H9 (cell line): ENCODE measurements around the gene PPP1R12B. TPM values are rescaled to one million over a fixed set of nuclear protein-coding genes. Genes with fewer than 3 reads are reported as not detected.
"Not testable (repeated sequence)": the region's sequence is repeated elsewhere in the genome, so short reads cannot be mapped to it uniquely, and the experiment has no call there.

ENCODE experiments used
- DNase-seq: peaks from one replicate; pipeline ENCODE4 v3.0.0-alpha.2; 2017
- H2AFZ ChIP-seq: one replicate; pipeline ENCODE4 v1.6.1; 2013; ENCODE audit warnings: mild to moderate bottlenecking, low read length, control low read depth, moderate library complexity
- H2AK5ac ChIP-seq: 2 replicates; pipeline ENCODE4 v1.6.1; 2013; ENCODE audit warnings: low read length, control low read depth, mixed read lengths; ENCODE audit not compliant: insufficient read length
- H2BK120ac ChIP-seq: one replicate; pipeline ENCODE4 v1.6.1; 2013; ENCODE audit warnings: low read depth, mild to moderate bottlenecking, low read length, control low read depth, inconsistent platforms; ENCODE audit not compliant: poor library complexity, severe bottlenecking
- H2BK12ac ChIP-seq: 2 replicates; pipeline ENCODE4 v1.6.1; 2013; ENCODE audit warnings: low read length, control low read depth, mixed read lengths, low read depth; ENCODE audit not compliant: insufficient read length
- H2BK15ac ChIP-seq: 2 replicates; pipeline ENCODE4 v1.6.1; 2013; ENCODE audit warnings: low read depth, low read length, control low read depth
- H2BK20ac ChIP-seq: one replicate; pipeline ENCODE4 v1.6.1; 2013; ENCODE audit warnings: low read depth, mild to moderate bottlenecking, low read length, control low read depth, inconsistent platforms; ENCODE audit not compliant: poor library complexity, severe bottlenecking
- H2BK5ac ChIP-seq: 2 replicates; pipeline ENCODE4 v1.6.1; 2013; ENCODE audit warnings: low read length, control low read depth, mixed read lengths; ENCODE audit not compliant: insufficient read length
- H3K14ac ChIP-seq: 2 replicates; pipeline ENCODE4 v1.6.1; 2013; ENCODE audit warnings: low read length, control low read depth; ENCODE audit not compliant: insufficient read depth
- H3K18ac ChIP-seq: 2 replicates; pipeline ENCODE4 v1.6.1; 2013; ENCODE audit warnings: low read depth, mild to moderate bottlenecking, mixed read lengths, low read length, control low read depth; ENCODE audit not compliant: insufficient read length
- H3K23ac ChIP-seq: 2 replicates; pipeline ENCODE4 v1.6.1; 2013; ENCODE audit warnings: low read length, control low read depth, mixed read lengths, low read depth; ENCODE audit not compliant: insufficient read length
- H3K23me2 ChIP-seq: 2 replicates; pipeline ENCODE4 v1.6.1; 2013; ENCODE audit warnings: low read depth, mild to moderate bottlenecking, mixed read lengths, low read length, control low read depth; ENCODE audit not compliant: insufficient read length, poor library complexity, severe bottlenecking
- H3K27ac ChIP-seq: 2 replicates; pipeline ENCODE4 v1.5.1; 2013; ENCODE audit warnings: low read length, control low read depth, mixed read lengths, low read depth; ENCODE audit not compliant: insufficient read length
- H3K27me3 ChIP-seq: 2 replicates; pipeline ENCODE4 v1.6.1; 2013; ENCODE audit warnings: low read length, control low read depth, inconsistent platforms; ENCODE audit not compliant: insufficient read depth
- H3K4ac ChIP-seq: 2 replicates; pipeline ENCODE4 v1.6.1; 2013; ENCODE audit warnings: low read depth, mild to moderate bottlenecking, control low read depth, inconsistent platforms, low read length, moderate library complexity
- H3K4me1 ChIP-seq: 2 replicates; pipeline ENCODE4 v1.6.1; 2013; ENCODE audit warnings: low read length, control low read depth, inconsistent platforms; ENCODE audit not compliant: insufficient read depth
- H3K4me2 ChIP-seq: 2 replicates; pipeline ENCODE4 v1.6.1; 2013; ENCODE audit warnings: low read length, control low read depth, mixed read lengths; ENCODE audit not compliant: insufficient read length, insufficient read depth
- H3K56ac ChIP-seq: 2 replicates; pipeline ENCODE4 v1.6.1; 2013; ENCODE audit warnings: low read depth, mild to moderate bottlenecking, mixed read lengths, low read length, control low read depth; ENCODE audit not compliant: insufficient read length
- H3K79me1 ChIP-seq: 2 replicates; pipeline ENCODE4 v1.6.1; 2013; ENCODE audit warnings: low read depth, mild to moderate bottlenecking, moderate library complexity, low read length, control low read depth, inconsistent platforms; ENCODE audit not compliant: insufficient read depth, poor library complexity, severe bottlenecking
- H3K79me2 ChIP-seq: 2 replicates; pipeline ENCODE4 v1.6.1; 2013; ENCODE audit warnings: low read length, control low read depth, inconsistent platforms; ENCODE audit not compliant: insufficient read depth
- H3K9ac ChIP-seq: 2 replicates; pipeline ENCODE4 v1.6.1; 2013; ENCODE audit warnings: low read length, control low read depth, mixed read lengths; ENCODE audit not compliant: insufficient read length; ENCODE audit errors: extremely low read depth
- H3K9me3 ChIP-seq: one replicate; pipeline ENCODE4 v1.6.1; 2013; ENCODE audit warnings: low read depth, low read length, inconsistent platforms; ENCODE audit not compliant: control insufficient read depth
- H3T11ph ChIP-seq: one replicate; pipeline ENCODE4 v1.6.1; 2013; ENCODE audit warnings: mild to moderate bottlenecking, low read length, control low read depth, inconsistent platforms
- H4K20me1 ChIP-seq: one replicate; pipeline ENCODE4 v1.6.1; 2013; ENCODE audit not compliant: control insufficient read depth, insufficient read length, insufficient read depth
- H4K5ac ChIP-seq: 2 replicates; pipeline ENCODE4 v1.6.1; 2013; ENCODE audit warnings: low read depth, mild to moderate bottlenecking, mixed read lengths, low read length, control low read depth; ENCODE audit not compliant: insufficient read length
- H4K8ac ChIP-seq: replicated peaks from 2 replicates; pipeline ENCODE4 v1.6.1; 2013; ENCODE audit warnings: low read length, control low read depth, mixed read lengths, low read depth; ENCODE audit not compliant: insufficient read length
- H4K91ac ChIP-seq: 2 replicates; pipeline ENCODE4 v1.6.1; 2013; ENCODE audit warnings: low read depth, mild to moderate bottlenecking, moderate library complexity, mixed read lengths, low read length, control low read depth; ENCODE audit not compliant: insufficient read length
- H3K27ac Mint-ChIP-seq, 3 experiments: 2 replicates in 2 of 3; 3 replicates in 1 of 3; pipeline ENCODE4 v1.8.0; 2020 to 2021; ENCODE audit warnings: mixed read lengths in 3 of 3, mild to moderate bottlenecking in 1 of 3, moderate library complexity in 1 of 3
- H3K27me3 Mint-ChIP-seq: 2 replicates; pipeline ENCODE4 v1.8.0; 2021; ENCODE audit warnings: low read depth, mild to moderate bottlenecking, moderate library complexity, mixed read lengths
- H3K36me3 Mint-ChIP-seq, 3 experiments: 2 replicates in 2 of 3; 3 replicates in 1 of 3; pipeline ENCODE4 v1.8.0; 2020 to 2021; ENCODE audit warnings: low read depth in 3 of 3, mixed read lengths in 3 of 3; ENCODE audit not compliant: insufficient read depth in 1 of 3
- H3K4me1 Mint-ChIP-seq, 2 experiments: 2 replicates each; pipeline ENCODE4 v1.8.0; 2020; ENCODE audit warnings: mixed read lengths in 2 of 2
- H3K4me3 Mint-ChIP-seq, 2 experiments: 2 replicates in 1 of 2; 3 replicates in 1 of 2; pipeline ENCODE4 v1.8.0; 2020 to 2021; ENCODE audit warnings: mild to moderate bottlenecking in 2 of 2, mixed read lengths in 2 of 2, moderate library complexity in 1 of 2
- H3K9me3 Mint-ChIP-seq, 2 experiments: 2 replicates in 1 of 2; 3 replicates in 1 of 2; pipeline ENCODE4 v1.8.0; 2020; ENCODE audit warnings: mild to moderate bottlenecking in 2 of 2, mixed read lengths in 2 of 2, moderate library complexity in 1 of 2
- CTCF ChIP-seq: fragments of 200-600 bp; sonication (generic); conservative IDR thresholded peaks from 3 replicates; pipeline ENCODE4 v1.8.0; 2021; ENCODE audit warnings: antibody characterized with exemption, mild to moderate bottlenecking
- WGBS: extraction: QIAGEN DNeasy Blood & Tissue Kit; methylation state at CpG from one replicate; pipeline ENCODE4 v1.1.7; 2013; ENCODE audit warnings: missing lambda C conversion rate, low lambda C conversion rate, mixed read lengths; ENCODE audit not compliant: insufficient read length; ENCODE audit errors: extremely low coverage; 5-methylcytosine and 5-hydroxymethylcytosine counted together
- total RNA-seq: library from RNA; stranded (reverse); gene quantifications from 2 replicates; pipeline ENCODE4 v1.2.1, GENCODE V29; 2021

The PPP1R12B gene
- total RNA-seq, 1 experiment from 2014 or later, result 12.9 TPM

GRCh38 chr1:202464153-202464742 is 115.7 kb downstream of the PPP1R12B start:
- not testable (repeated sequence) for DNase-seq, H3K79me1 ChIP-seq, H3K27me3 ChIP-seq, H3K27ac Mint-ChIP-seq, H4K8ac ChIP-seq, H3K79me2 ChIP-seq, H3K4ac ChIP-seq, H3K56ac ChIP-seq, H3K4me1 ChIP-seq, H3K4me2 ChIP-seq, H3K9ac ChIP-seq, H4K91ac ChIP-seq, H2AK5ac ChIP-seq, H4K20me1 ChIP-seq, H3T11ph ChIP-seq, H2BK15ac ChIP-seq, H2BK12ac ChIP-seq, H3K36me3 Mint-ChIP-seq, H3K4me3 Mint-ChIP-seq, H4K5ac ChIP-seq, H2BK120ac ChIP-seq, H2BK20ac ChIP-seq, H3K9me3 Mint-ChIP-seq, H3K23me2 ChIP-seq, H2BK5ac ChIP-seq, H3K18ac ChIP-seq, H3K23ac ChIP-seq, H3K14ac ChIP-seq, H3K27ac ChIP-seq, H3K27me3 Mint-ChIP-seq, H2AFZ ChIP-seq, H3K9me3 ChIP-seq
- WGBS, result no CpG with 5 or more reads among the region's 4 CpGs
- H3K4me1 Mint-ChIP-seq, result peaks cover 24 to 26% of the 10 kb centered on the region in 2 experiments
- peak; percentile 72 for TF ChIP-seq CTCF

- not testable (repeated sequence) for H3K27me3 Mint-ChIP-seq, H2AK5ac ChIP-seq, H3K14ac ChIP-seq, H3K23me2 ChIP-seq, H3K79me1 ChIP-seq, H3K27ac ChIP-seq, H3K4me1 ChIP-seq, H3K4ac ChIP-seq, H2BK5ac ChIP-seq, H4K20me1 ChIP-seq, H3K9me3 ChIP-seq, H3K4me3 Mint-ChIP-seq, H4K8ac ChIP-seq, H3K9me3 Mint-ChIP-seq, H3K4me2 ChIP-seq, H2BK12ac ChIP-seq, H4K5ac ChIP-seq, H3K9ac ChIP-seq, H2BK15ac ChIP-seq, H2BK120ac ChIP-seq, H3K18ac ChIP-seq, H3T11ph ChIP-seq, H3K36me3 Mint-ChIP-seq, H4K91ac ChIP-seq, H3K23ac ChIP-seq, H2BK20ac ChIP-seq, H3K79me2 ChIP-seq, H3K56ac ChIP-seq, H2AFZ ChIP-seq, H3K27me3 ChIP-seq, DNase-seq
- no CpG with 5 or more reads among the region's 3 CpGs for WGBS
- peak overlapping the region in 1 of 3 experiments; percentile 20; a peak in 1 of 7 replicates for H3K27ac Mint-ChIP-seq
- H3K4me1 Mint-ChIP-seq, result peaks cover 22 to 24% of the 10 kb centered on the region in 2 experiments
Measured at GRCh38 chr1:202465644-202466270, 117.3 kb downstream of the PPP1R12B start.
